Adrenal gland (tissue), 12 donors: ENCODE results near the gene PDE3A. TPM values are rescaled to one million over a fixed set of nuclear protein-coding genes. Genes with fewer than 3 reads are reported as not detected.
A peak's percentile ranks its signal among the peaks of the same experiment; 100 is the strongest.
"Not testable (repeated sequence)": the region's sequence is repeated elsewhere in the genome, so short reads cannot be mapped to it uniquely, and the experiment has no call there.

Experiments
- DNase-seq, 7 donors: peaks; one replicate each; pipeline ENCODE4 v3.0.0-alpha.2; 2019 to 2020
- H3K27ac ChIP-seq, 5 donors: fragments of 200-600 bp; sonication (generic) in 4 of 5; 1 replicate in 3 of 5; 2 replicates in 2 of 5; pipeline versions ENCODE4 v1.5.1 to v1.8.0; 2016 to 2020; ENCODE audit warnings: mild to moderate bottlenecking in 1 of 5
- H3K27me3 ChIP-seq: fragments of 200-600 bp; 2 replicates; pipeline ENCODE4 v1.8.0; 2021
- H3K36me3 ChIP-seq, 2 donors: fragments of 200-600 bp; replicated peaks in 1 of 2; 1 replicate in 1 of 2; 2 replicates in 1 of 2; pipeline versions ENCODE4 v1.5.1 to v1.8.0; 2018 to 2022
- H3K4me1 ChIP-seq, 2 donors: fragments of 200-600 bp; replicated peaks in 1 of 2; 1 replicate in 1 of 2; 2 replicates in 1 of 2; pipeline versions ENCODE4 v1.5.1 to v1.8.0; 2018 to 2021
- H3K4me3 ChIP-seq, 4 donors: fragments of 200-600 bp; sonication (generic) in 3 of 4; one replicate each; pipeline ENCODE4 v1.5.1; 2016 to 2018
- H3K9me3 ChIP-seq, 3 donors: fragments of 200-600 bp; sonication (generic) in 1 of 3; replicated peaks in 1 of 3; 1 replicate in 2 of 3; 2 replicates in 1 of 3; pipeline versions ENCODE4 v1.5.1 to v1.8.0; 2016 to 2021
- CTCF ChIP-seq, 6 experiments: fragments of 450-650 bp in 4 of 6; fragments of 200-600 bp in 2 of 6; sonication (generic) in 1 of 6; IDR thresholded peaks; 1 replicate in 5 of 6; 2 replicates in 1 of 6; pipeline versions ENCODE4 v1.5.1 to v1.8.0; 2016 to 2021; ENCODE audit warnings: antibody characterized with exemption in 6 of 6, mild to moderate bottlenecking in 2 of 6, moderate library complexity in 1 of 6
- POLR2A ChIP-seq, 2 donors: fragments of 450-650 bp; IDR thresholded peaks; one replicate each; pipeline ENCODE4 v1.6.1; 2017; ENCODE audit warnings: antibody characterized with exemption in 2 of 2, mild to moderate bottlenecking in 2 of 2, moderate library complexity in 1 of 2
- WGBS, 4 donors: extraction: QIAGEN DNeasy Blood & Tissue Kit in 2 of 4; methylation state at CpG; one replicate each; pipeline versions ENCODE4 v1.1.5 to v1.1.7; 2013 to 2017; 5-methylcytosine and 5-hydroxymethylcytosine counted together
- intact Hi-C, 2 donors: fragments of 100-400 bp; cut with DNase I; formaldehyde crosslinking; loops; one replicate each; pipeline versions ENCODE4 v1.14.1 to v1.15.0; 2022 to 2023
- polyA plus RNA-seq, 3 donors: library from polyadenylated mRNA; stranded (reverse); fragments of 200-250 nt in 2 of 3; fragments of 350-450 nt in 1 of 3; fragmentation: Illumina TruSeq in 1 of 3; extraction: RNeasy Lipid Tissue Mini Kit (QIAGEN cat#74804) in 1 of 3; gene quantifications; one replicate each; pipeline ENCODE4 v1.2.3, GENCODE V29; 2013 to 2014
- total RNA-seq, 9 donors: library from RNA; depleted of rRNA in 4 of 9; stranded (reverse); fragments of >200 nt in 4 of 9; fragments of 120-200 nt in 1 of 9; fragmentation: NEBNext Ultra II Directional in 1 of 9; extraction: Animal tissue kit (Norgen Biotek cat#: 25700) in 1 of 9; gene quantifications; one replicate each; pipeline versions ENCODE4 v1.1.0 to v1.2.4, GENCODE V29; 2013 to 2023
- donor health status: healthy with polysubstance abuse.
- donor health status: Bipolar disorder and iron deficiency.
- donor health status: DM: yes; HTN: yes; CAD: no.
- donor health status: DM: no; HTN: no; CAD: no.
- donor health status: DM: no; HTN: no; CAD: no.
- donor health status: DM: yes; HTN: yes; CAD: no.

The PDE3A gene
- total and polyA plus RNA-seq, 12 donors, result 0.61 to 4.6 (median 1.4) TPM

- no peaks in the 10 kb centered on the region for H3K9me3 ChIP-seq
- intact Hi-C loops, result no loop called here
- WGBS, 4 donors, result 23 to 33% (median 29%) methylated on average over 1 of the region's 1 CpG
- no peaks in the 10 kb centered on the region for H3K4me1 ChIP-seq
- DNase-seq, result no peak
- no peaks in the 10 kb centered on the region for H3K27me3 ChIP-seq
- H3K27ac ChIP-seq, result no peak overlapping the region
- no peak for TF ChIP-seq CTCF (IDR thresholded peaks at IDR 0.05)
- TF ChIP-seq POLR2A (IDR thresholded peaks at IDR 0.05), result no peak
- no peaks in the 10 kb centered on the region for H3K36me3 ChIP-seq
- H3K4me3 ChIP-seq, result no peak overlapping the region
These were observed 180.3 kb downstream of the PDE3A start for GRCh38 chr12:20548611-20549010.

GRCh38 chr12:20549108-20549719 lies 180.9 kb downstream of the PDE3A start:
- H3K4me3 ChIP-seq, result no peak overlapping the region
- H3K4me1 ChIP-seq, result no peaks in the 10 kb centered on the region
- H3K27ac ChIP-seq, result no peak overlapping the region
- DNase-seq, result no peak
- TF ChIP-seq POLR2A (IDR thresholded peaks at IDR 0.05) (no peak), CTCF (IDR thresholded peaks at IDR 0.05) (peak in 5 of 6 experiments; percentile 7 to 38 (median 31))
- H3K36me3 ChIP-seq, result no peaks in the 10 kb centered on the region
- no peaks in the 10 kb centered on the region for H3K27me3 ChIP-seq
- 24 to 35% (median 30%) methylated on average over 2 of the region's 2 CpGs for WGBS, 4 donors
- intact Hi-C loops, result no loop called here
- H3K9me3 ChIP-seq, result no peaks in the 10 kb centered on the region

- intact Hi-C loops, H3K27ac ChIP-seq, H3K9me3 ChIP-seq, H3K4me1 ChIP-seq, H3K36me3 ChIP-seq, H3K4me3 ChIP-seq, H3K27me3 ChIP-seq, DNase-seq: not testable (repeated sequence)
- WGBS, 4 donors, result 93 to 96% (median 96%) methylated on average over 37 to 48 of the region's 48 CpGs
These were observed 183.6 kb downstream of the PDE3A start for GRCh38 chr12:20551742-20552442.

- H3K4me3 ChIP-seq, H3K27ac ChIP-seq, H3K36me3 ChIP-seq, H3K9me3 ChIP-seq, intact Hi-C loops, H3K4me1 ChIP-seq, DNase-seq, H3K27me3 ChIP-seq: not testable (repeated sequence)
- 87 to 96% (median 91%) methylated on average over 21 to 23 of the region's 23 CpGs for WGBS, 4 donors
These were observed 184.2 kb downstream of the PDE3A start for GRCh38 chr12:20552586-20552985.

- no peaks in the 10 kb centered on the region for H3K4me1 ChIP-seq
- H3K27ac ChIP-seq, result no peak overlapping the region
- no peaks in the 10 kb centered on the region for H3K36me3 ChIP-seq
- H3K27me3 ChIP-seq, result no peaks in the 10 kb centered on the region
- intact Hi-C loops, result no loop called here
- TF ChIP-seq CTCF (IDR thresholded peaks at IDR 0.05) (no peak), POLR2A (IDR thresholded peaks at IDR 0.05) (no peak)
- no peak overlapping the region for H3K4me3 ChIP-seq
- DNase-seq, result no peak
- no peaks in the 10 kb centered on the region for H3K9me3 ChIP-seq
- WGBS, 4 donors, result 85 to 90% (median 88%) methylated on average over 10 of the region's 10 CpGs
These were observed 186.7 kb downstream of the PDE3A start for GRCh38 chr12:20555015-20555414.
